IMR-90 (cell line): Measurements from ENCODE around the gene MYCBP2. TPM values are rescaled to one million over a fixed set of nuclear protein-coding genes. Genes with fewer than 3 reads are reported as not detected.
"Not testable (repeated sequence)": the region's sequence is repeated elsewhere in the genome, so short reads cannot be mapped to it uniquely, and the experiment has no call there.

Experiments used
- ATAC-seq: fragments of 200-7000 bp; cut with Tn5 transposase; 2 replicates; pipeline ENCODE4 v1.9.1; 2020; ENCODE audit warnings: low read depth, mild to moderate bottlenecking, moderate library complexity
- BruUV-seq: library from RNA; stranded (reverse); fragments of 400-500 nt; replicated peaks from 2 replicates; lab custom pipeline; 2021; lab: Mats Ljungman, UMichigan
- CTCF ChIA-PET: fragments of 300-600 bp; formaldehyde crosslinking; extraction: SDS; loops from one replicate; lab custom pipeline; 2021; ENCODE audit warnings: antibody characterized with exemption; lab: Yijun Ruan, JAX
- POLR2A ChIA-PET: fragments of 300-600 bp; sonication (Branson Sonifier 250); formaldehyde crosslinking; loops from one replicate; lab custom pipeline; 2022; ENCODE audit warnings: antibody characterized with exemption; ENCODE audit not compliant: unreplicated experiment; lab: Charles Lee
- DNase-seq: peaks from one replicate; pipeline ENCODE4 v3.0.0; 2013
- H2AFZ ChIP-seq: replicated peaks from 2 replicates; pipeline ENCODE3; 2013; ENCODE audit warnings: low read length, mild to moderate bottlenecking; ENCODE audit not compliant: poor library complexity
- H2AK5ac ChIP-seq: 2 replicates; pipeline ENCODE4 v1.6.1; 2013; ENCODE audit warnings: low read depth, low read length, inconsistent platforms
- H2AK9ac ChIP-seq: replicated peaks from 2 replicates; pipeline ENCODE3; 2013; ENCODE audit warnings: mild to moderate bottlenecking, low read depth, low read length, moderate library complexity; ENCODE audit not compliant: poor library complexity
- H2BK120ac ChIP-seq: 2 replicates; pipeline ENCODE4 v1.6.1; 2013; ENCODE audit warnings: low read depth, low read length, inconsistent platforms
- H2BK15ac ChIP-seq: 3 replicates; pipeline ENCODE4 v1.6.1; 2013; ENCODE audit warnings: low read depth, low read length, inconsistent platforms
- H2BK20ac ChIP-seq: 2 replicates; pipeline ENCODE4 v1.6.1; 2013; ENCODE audit warnings: low read depth, mild to moderate bottlenecking, inconsistent platforms, low read length, moderate library complexity
- H2BK5ac ChIP-seq: 2 replicates; pipeline ENCODE4 v1.6.1; 2013; ENCODE audit warnings: mild to moderate bottlenecking, low read depth, low read length, inconsistent platforms; ENCODE audit not compliant: poor library complexity, severe bottlenecking
- H3K14ac ChIP-seq: replicated peaks from 2 replicates; pipeline ENCODE4 v1.6.1; 2013; ENCODE audit warnings: low read depth, low read length, inconsistent platforms
- H3K18ac ChIP-seq: 2 replicates; pipeline ENCODE4 v1.6.1; 2013; ENCODE audit warnings: low read depth, low read length, control low read depth
- H3K23ac ChIP-seq: 2 replicates; pipeline ENCODE4 v1.6.1; 2013; ENCODE audit warnings: low read depth, low read length, inconsistent platforms
- H3K27ac ChIP-seq: 2 replicates; pipeline ENCODE4 v1.5.1; 2013; ENCODE audit warnings: mild to moderate bottlenecking, control low read depth, low read length; ENCODE audit not compliant: insufficient read depth
- H3K27me3 ChIP-seq: 2 replicates; pipeline ENCODE4 v1.6.1; 2013; ENCODE audit warnings: low read length; ENCODE audit not compliant: control insufficient read depth, insufficient read depth
- H3K36me3 ChIP-seq: 2 replicates; pipeline ENCODE4 v1.6.1; 2013; ENCODE audit warnings: low read length, mixed read lengths; ENCODE audit not compliant: control insufficient read depth, insufficient read depth
- H3K4ac ChIP-seq: 2 replicates; pipeline ENCODE4 v1.6.1; 2013; ENCODE audit warnings: low read depth, low read length, inconsistent platforms
- H3K4me1 ChIP-seq: 2 replicates; pipeline ENCODE4 v1.6.1; 2013; ENCODE audit warnings: low read length, mixed read lengths; ENCODE audit not compliant: control insufficient read depth, insufficient read depth
- H3K4me2 ChIP-seq: 2 replicates; pipeline ENCODE4 v1.6.1; 2013; ENCODE audit warnings: low read depth, mild to moderate bottlenecking, control low read depth, low read length, moderate library complexity
- H3K4me3 ChIP-seq: 2 replicates; pipeline ENCODE4 v1.5.1; 2013; ENCODE audit warnings: low read depth, mild to moderate bottlenecking, control low read depth, low read length, moderate library complexity; ENCODE audit not compliant: insufficient read depth
- H3K56ac ChIP-seq: 2 replicates; pipeline ENCODE4 v1.6.1; 2013; ENCODE audit warnings: low read length, inconsistent platforms; ENCODE audit not compliant: insufficient read depth; ENCODE audit errors: extremely low read depth
- H3K79me1 ChIP-seq, 2 experiments: 2 replicates each; pipeline ENCODE4 v1.6.1; 2013; ENCODE audit warnings: low read length in 2 of 2, inconsistent platforms in 1 of 2, low read depth in 1 of 2
- H3K9ac ChIP-seq: 2 replicates; pipeline ENCODE4 v1.6.1; 2013; ENCODE audit warnings: low read depth, low read length, control low read depth
- H3K9me1 ChIP-seq: 2 replicates; pipeline ENCODE4 v1.6.1; 2013; ENCODE audit warnings: low read length, inconsistent platforms; ENCODE audit not compliant: insufficient read depth
- H3K9me3 ChIP-seq: 2 replicates; pipeline ENCODE4 v1.6.1; 2013; ENCODE audit warnings: low read length; ENCODE audit not compliant: control insufficient read depth, insufficient read depth
- H4K20me1 ChIP-seq: 2 replicates; pipeline ENCODE4 v1.6.1; 2013; ENCODE audit warnings: low read length, inconsistent platforms; ENCODE audit not compliant: insufficient read depth
- H4K5ac ChIP-seq: 2 replicates; pipeline ENCODE4 v1.6.1; 2013; ENCODE audit warnings: mild to moderate bottlenecking, low read depth, low read length, control low read depth
- H4K8ac ChIP-seq, 2 experiments: 2 replicates each; pipeline ENCODE4 v1.6.1; 2013; ENCODE audit warnings: low read depth in 2 of 2, low read length in 2 of 2, control low read depth in 1 of 2, inconsistent platforms in 1 of 2
- H4K91ac ChIP-seq: 2 replicates; pipeline ENCODE4 v1.6.1; 2013; ENCODE audit warnings: low read depth, low read length, inconsistent platforms; ENCODE audit not compliant: insufficient read depth
- BHLHE40 ChIP-seq: fragments of 150-350 bp; IDR thresholded peaks from 2 replicates; pipeline ENCODE4 v1.6.1; 2016; ENCODE audit warnings: mild to moderate bottlenecking, low read depth, low read length
- CEBPB ChIP-seq: IDR thresholded peaks from 2 replicates; pipeline ENCODE4 v1.6.1; 2012; ENCODE audit warnings: low read depth, low read length, improper control_type of control experiment
- CHD1 ChIP-seq: IDR thresholded peaks from 2 replicates; pipeline ENCODE4 v1.6.1; 2012; ENCODE audit warnings: low read depth, low read length, improper control_type of control experiment
- CTCF ChIP-seq: conservative IDR thresholded peaks from 2 replicates; pipeline ENCODE4 v1.5.1; 2012; ENCODE audit warnings: mild to moderate bottlenecking, low read depth, low read length, improper control_type of control experiment
- FOS ChIP-seq: fragments of 150-350 bp; IDR thresholded peaks from 2 replicates; pipeline ENCODE4 v1.6.1; 2016; ENCODE audit warnings: low read depth, low read length
- MAFK ChIP-seq: IDR thresholded peaks from 2 replicates; pipeline ENCODE4 v1.6.1; 2012; ENCODE audit warnings: low read depth, low read length, improper control_type of control experiment
- RAD21 ChIP-seq: IDR thresholded peaks from 2 replicates; pipeline ENCODE4 v1.6.1; 2012; ENCODE audit warnings: low read length, improper control_type of control experiment
- RCOR1 ChIP-seq: IDR thresholded peaks from 2 replicates; pipeline ENCODE4 v1.6.1; 2012; ENCODE audit warnings: mild to moderate bottlenecking, low read length, improper control_type of control experiment; ENCODE audit not compliant: insufficient replicate concordance
- RFX5 ChIP-seq: IDR thresholded peaks from 2 replicates; pipeline ENCODE4 v1.8.0; 2012; ENCODE audit warnings: low read depth, mild to moderate bottlenecking, low read length, moderate library complexity
- WGBS, 2 experiments: methylation state at CpG; one replicate each; pipeline versions ENCODE4 v1.1.5 to v1.1.7; 2013; ENCODE audit warnings: missing lambda C conversion rate in 2 of 2; ENCODE audit not compliant: insufficient read length in 1 of 2; ENCODE audit errors: extremely low coverage in 2 of 2; 5-methylcytosine and 5-hydroxymethylcytosine counted together
- dilution Hi-C: fragments of 300-500 bp; cut with HindIII; formaldehyde crosslinking; loops from one replicate; pipeline ENCODE4 v1.14.3; 2018; ENCODE audit warnings: low sequenced_read_pairs; ENCODE audit not compliant: unreplicated experiment
- in situ Hi-C: fragments of 300-500 bp; cut with MboI; formaldehyde crosslinking; loops from 3 replicates; pipeline ENCODE4 v1.14.3; 2019; ENCODE audit warnings: low sequenced_read_pairs, inconsistent platforms, mixed read lengths
- intact Hi-C: fragments of 100-400 bp; cut with micrococcal nuclease; formaldehyde crosslinking; loops from 2 replicates; pipeline ENCODE4 v1.10.0; 2022
- polyA plus RNA-seq, 3 experiments: library from polyadenylated mRNA; depleted of rRNA; stranded (reverse); fragments of >200 nt; gene quantifications; 2 replicates each; pipeline ENCODE4 v1.2.3, GENCODE V29; 2012; ENCODE audit warnings: low replicate concordance in 1 of 3
- total RNA-seq: library from RNA; depleted of rRNA; stranded (reverse); fragments of >200 nt; gene quantifications from 2 replicates; pipeline ENCODE4 v1.2.3, GENCODE V29; 2012

MYCBP2 gene
- total and polyA plus RNA-seq, 2 of the 4 experiments (the other 2 are of a cell fraction), result 20.1 to 43.2 TPM

- CTCF ChIA-PET, result interaction anchor here (0.5 kb wide), 1 partner anchor 9 kb away, joined by 3 read pairs; no protein-coding TSS in a partner anchor
- no peaks in the 10 kb centered on the region for H3K9me1 ChIP-seq
- no peak for ATAC-seq
Observed at GRCh38 chr13:77289851-77290250, 37.0 kb downstream of the MYCBP2 start.

DNA sequence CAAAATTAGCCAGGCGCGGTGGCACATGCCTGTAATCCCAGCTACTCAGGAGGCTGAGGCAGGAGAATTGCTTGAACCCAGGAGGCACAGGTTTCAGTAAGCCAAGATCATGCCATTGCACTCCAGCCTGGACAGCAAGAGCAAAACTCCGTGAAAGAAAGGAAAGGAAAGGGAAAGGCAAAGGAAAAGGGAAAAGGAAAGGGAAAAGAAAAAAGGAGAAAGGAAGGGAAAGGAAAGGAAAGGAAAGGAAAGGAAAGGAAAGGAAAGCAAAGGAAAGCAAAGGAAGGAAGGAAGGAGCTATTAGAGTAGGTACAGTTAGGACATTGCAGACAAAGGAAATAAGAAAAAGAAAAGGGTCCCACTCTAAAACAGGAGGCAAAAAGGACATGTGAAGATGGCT is 41.3 kb downstream of the MYCBP2 start:
- H2AFZ ChIP-seq, DNase-seq, H4K20me1 ChIP-seq, in situ Hi-C loops, H3K4me1 ChIP-seq, H3K4me3 ChIP-seq, H2BK20ac ChIP-seq, H3K23ac ChIP-seq, H2BK15ac ChIP-seq, H4K8ac ChIP-seq, H3K36me3 ChIP-seq, intact Hi-C loops, H3K14ac ChIP-seq, H3K9ac ChIP-seq, H2BK5ac ChIP-seq, H2AK9ac ChIP-seq, BruUV-seq, H3K4ac ChIP-seq, H4K91ac ChIP-seq, H3K18ac ChIP-seq, dilution Hi-C loops, H4K5ac ChIP-seq, POLR2A ChIA-PET, H3K9me3 ChIP-seq, H3K9me1 ChIP-seq, H3K56ac ChIP-seq, H2BK120ac ChIP-seq, H3K4me2 ChIP-seq, H3K27ac ChIP-seq, H3K27me3 ChIP-seq, ATAC-seq, H2AK5ac ChIP-seq, CTCF ChIA-PET: not testable (repeated sequence)
- no CpG with 5 or more reads among the region's 3 CpGs for WGBS, 2 experiments
- peaks cover 3 to 13% of the 10 kb centered on the region in 2 experiments for H3K79me1 ChIP-seq

More at GRCh38 chr13:77289851-77290250, 37.0 kb downstream of the MYCBP2 start:
- TF ChIP-seq RFX5, result no peak
- TF ChIP-seq FOS, result no peak
- no peak for TF ChIP-seq RAD21
- TF ChIP-seq RCOR1, result no peak
- TF ChIP-seq BHLHE40, result no peak
- TF ChIP-seq CHD1, result no peak
- TF ChIP-seq CTCF, result no peak
- TF ChIP-seq MAFK, result no peak
- TF ChIP-seq CEBPB, result no peak
- H4K8ac ChIP-seq, result no peak overlapping the region
- no peak overlapping the region for H2BK20ac ChIP-seq
- H3K9ac ChIP-seq, result no peak overlapping the region
- H3K4ac ChIP-seq, result no peak overlapping the region
- H3K36me3 ChIP-seq, result peaks cover 13% of the 10 kb centered on the region
- intact Hi-C loops, result no loop called here
- BruUV-seq, result no TSS peak
- H3K79me1 ChIP-seq, result peaks cover 7 to 9% of the 10 kb centered on the region in 2 experiments
- no peaks in the 10 kb centered on the region for H3K27me3 ChIP-seq
- H2BK5ac ChIP-seq, result no peak overlapping the region
- H3K4me1 ChIP-seq, result no peaks in the 10 kb centered on the region
- no peak overlapping the region for H3K4me3 ChIP-seq
- no peak overlapping the region for H4K91ac ChIP-seq
- H3K56ac ChIP-seq, result no peak overlapping the region; the same call in 1 of the 2 replicates
- in situ Hi-C loops, result no loop called here
- no peak overlapping the region for H3K18ac ChIP-seq
- H3K4me2 ChIP-seq, result no peak overlapping the region
- peaks cover 2% of the 10 kb centered on the region; the same call in 1 of the 2 replicates for H3K9me3 ChIP-seq
- no peak overlapping the region for H3K27ac ChIP-seq
- no peak overlapping the region for H4K5ac ChIP-seq
- H2BK120ac ChIP-seq, result no peak overlapping the region
- no peak overlapping the region for H2AK5ac ChIP-seq
- DNase-seq, result no peak
- H2BK15ac ChIP-seq, result no peak overlapping the region
- POLR2A ChIA-PET, result no interaction called here
- H2AFZ ChIP-seq, result no peak overlapping the region
- no peaks in the 10 kb centered on the region for H4K20me1 ChIP-seq
- H2AK9ac ChIP-seq, result no peak overlapping the region
- H3K23ac ChIP-seq, result no peak overlapping the region
- dilution Hi-C loops, result no loop called here
- no peak overlapping the region for H3K14ac ChIP-seq
